ENCODE measurements around the gene KCNC4.

The KCNC4 gene

GRCh38 chr1:110230381-110231199, 20.5 kb downstream of the KCNC4 start:
- DNase-seq (ENCODE audit: low read depth): no peak

- no peak for DNase-seq (ENCODE audit: low read depth)
Measured at GRCh38 chr1:110233861-110234260, 23.7 kb downstream of the KCNC4 start.

- DNase-seq (ENCODE audit: low read depth): no peak
Measured at GRCh38 chr1:110234691-110235090, 24.6 kb downstream of the KCNC4 start.

GRCh38 chr1:110235181-110235833, 25.2 kb downstream of the KCNC4 start:
- DNase-seq (ENCODE audit: low read depth): no peak

- DNase-seq (ENCODE audit: low read depth): no peak
Measured at GRCh38 chr1:110235834-110236682, 25.9 kb downstream of the KCNC4 start.

- no peak for DNase-seq (ENCODE audit: low read depth)
Measured at GRCh38 chr1:110237386-110238152, 27.5 kb downstream of the KCNC4 start.

- DNase-seq (ENCODE audit: low read depth): no peak
Measured at GRCh38 chr1:110239441-110240430, 29.6 kb downstream of the KCNC4 start.

GRCh38 chr1:110240476-110241210, 30.5 kb downstream of the KCNC4 start:
- DNase-seq (ENCODE audit: low read depth): no peak

GRCh38 chr1:110241516-110241915, 31.4 kb downstream of the KCNC4 start:
- no peak for DNase-seq (ENCODE audit: low read depth)

- no peak for DNase-seq (ENCODE audit: low read depth)
Measured at GRCh38 chr1:110242062-110242461, 31.9 kb downstream of the KCNC4 start.

GRCh38 chr1:110242731-110243130, 32.6 kb downstream of the KCNC4 start:
- no peak for DNase-seq (ENCODE audit: low read depth)

- no peak for DNase-seq (ENCODE audit: low read depth)
Measured at GRCh38 chr1:110243146-110243545, 33.0 kb downstream of the KCNC4 start.

GRCh38 chr1:110243574-110243973, 33.5 kb downstream of the KCNC4 start:
- no peak for DNase-seq (ENCODE audit: low read depth)

- DNase-seq (ENCODE audit: low read depth): no peak
Measured at GRCh38 chr1:110245876-110246620, 35.9 kb downstream of the KCNC4 start.

GRCh38 chr1:110248746-110249145, 38.6 kb downstream of the KCNC4 start:
- DNase-seq (ENCODE audit: low read depth): no peak

- no peak for DNase-seq (ENCODE audit: low read depth)
Measured at GRCh38 chr1:110249256-110249655, 39.1 kb downstream of the KCNC4 start.

- no peak for DNase-seq (ENCODE audit: low read depth)
Measured at GRCh38 chr1:110250008-110250407, 39.9 kb downstream of the KCNC4 start.

- DNase-seq (ENCODE audit: low read depth): no peak
Measured at GRCh38 chr1:110250749-110251148, 40.6 kb downstream of the KCNC4 start.

- no peak for DNase-seq (ENCODE audit: low read depth)
Measured at GRCh38 chr1:110253213-110253612, 43.1 kb downstream of the KCNC4 start.
